Activated T-helper 2 cell treated with anti-CD3 and anti-CD28 coated beads, Interferon-gamma antibody, Interleukin-2, Interleukin-4, amounts not matched to agents 10 μg/mL and 5 μg/mL and 100 μg/mL, durations not matched to agents 14 hours and 24 hours and 36 hours (primary cell): ENCODE results near the gene COBLL1. TPM values are rescaled to one million over a fixed set of nuclear protein-coding genes. Genes with fewer than 3 reads are reported as not detected.

Source experiments
- DNase-seq: peaks from one replicate; pipeline ENCODE4 v3.0.0; 2021; ENCODE audit warnings: low spot score
- H3K27ac Mint-ChIP-seq: one replicate; pipeline ENCODE4 v1.8.0; 2021; ENCODE audit warnings: mixed read lengths
- H3K27me3 Mint-ChIP-seq: one replicate; pipeline ENCODE4 v1.8.0; 2021; ENCODE audit warnings: low read depth, mixed read lengths
- H3K36me3 Mint-ChIP-seq: one replicate; pipeline ENCODE4 v1.8.0; 2021; ENCODE audit warnings: low read depth, mixed read lengths
- H3K4me1 Mint-ChIP-seq: one replicate; pipeline ENCODE4 v1.8.0; 2021; ENCODE audit warnings: low read depth, mixed read lengths
- H3K4me3 Mint-ChIP-seq: one replicate; pipeline ENCODE4 v1.8.0; 2021; ENCODE audit warnings: low read depth, mild to moderate bottlenecking, moderate library complexity, mixed read lengths
- H3K9me3 Mint-ChIP-seq: one replicate; pipeline ENCODE4 v1.8.0; 2021; ENCODE audit warnings: mixed read lengths
- intact Hi-C: fragments of 100-400 bp; cut with micrococcal nuclease; formaldehyde crosslinking; loops from one replicate; pipeline ENCODE4 v1.15.1; 2023
- total RNA-seq: library from RNA; stranded (reverse); gene quantifications from 2 replicates; pipeline ENCODE4 v1.2.3, GENCODE V29; 2022

Gene COBLL1
- total RNA-seq, 1 donor from 2014 or later, result 0.14 TPM

- Mint-ChIP-seq H3K27ac (no peak overlapping the region), H3K4me3 (no peak overlapping the region), H3K4me1 (no peaks in the 10 kb centered on the region), H3K27me3 (no peaks in the 10 kb centered on the region), H3K36me3 (no peaks in the 10 kb centered on the region), H3K9me3 (no peaks in the 10 kb centered on the region)
- intact Hi-C loops, result no loop called here
- DNase-seq, result no peak
Observed at GRCh38 chr2:164677271-164677670, 164.4 kb downstream of the COBLL1 start.

- intact Hi-C loops, result no loop called here
Observed at GRCh38 chr2:164675687-164676086, 165.9 kb downstream of the COBLL1 start.

DNA sequence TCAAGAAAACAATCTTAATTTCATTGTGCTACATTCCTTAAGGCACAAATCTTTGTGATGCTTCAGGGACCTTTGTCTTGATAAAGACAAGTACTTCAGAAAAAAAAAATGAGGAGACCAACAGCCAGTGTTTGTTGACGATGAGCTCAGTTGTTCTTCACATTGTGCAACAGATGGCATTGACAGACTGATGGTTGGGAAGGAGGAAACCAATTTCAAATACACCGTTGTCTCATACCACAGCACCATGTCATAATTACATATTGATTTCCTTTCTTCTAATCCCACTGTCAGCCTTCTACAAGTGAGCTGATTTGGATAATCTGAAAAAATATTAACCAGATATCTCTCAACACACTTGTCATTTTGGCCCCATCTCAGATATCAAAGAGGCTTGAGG lies 166.6 kb downstream of the COBLL1 start:
- Mint-ChIP-seq H3K4me3 (no peak overlapping the region), H3K27me3 (no peaks in the 10 kb centered on the region), H3K9me3 (no peaks in the 10 kb centered on the region), H3K27ac (no peak overlapping the region), H3K36me3 (no peaks in the 10 kb centered on the region), H3K4me1 (no peaks in the 10 kb centered on the region)
- no peak for DNase-seq
- intact Hi-C loops, result no loop called here

More at GRCh38 chr2:164675687-164676086, 165.9 kb downstream of the COBLL1 start:
- no peaks in the 10 kb centered on the region for H3K27me3 Mint-ChIP-seq
- DNase-seq, result no peak
- H3K27ac Mint-ChIP-seq, result no peak overlapping the region
- no peaks in the 10 kb centered on the region for H3K9me3 Mint-ChIP-seq
- H3K4me3 Mint-ChIP-seq, result no peak overlapping the region
- H3K4me1 Mint-ChIP-seq, result no peaks in the 10 kb centered on the region
- no peaks in the 10 kb centered on the region for H3K36me3 Mint-ChIP-seq

DNA sequence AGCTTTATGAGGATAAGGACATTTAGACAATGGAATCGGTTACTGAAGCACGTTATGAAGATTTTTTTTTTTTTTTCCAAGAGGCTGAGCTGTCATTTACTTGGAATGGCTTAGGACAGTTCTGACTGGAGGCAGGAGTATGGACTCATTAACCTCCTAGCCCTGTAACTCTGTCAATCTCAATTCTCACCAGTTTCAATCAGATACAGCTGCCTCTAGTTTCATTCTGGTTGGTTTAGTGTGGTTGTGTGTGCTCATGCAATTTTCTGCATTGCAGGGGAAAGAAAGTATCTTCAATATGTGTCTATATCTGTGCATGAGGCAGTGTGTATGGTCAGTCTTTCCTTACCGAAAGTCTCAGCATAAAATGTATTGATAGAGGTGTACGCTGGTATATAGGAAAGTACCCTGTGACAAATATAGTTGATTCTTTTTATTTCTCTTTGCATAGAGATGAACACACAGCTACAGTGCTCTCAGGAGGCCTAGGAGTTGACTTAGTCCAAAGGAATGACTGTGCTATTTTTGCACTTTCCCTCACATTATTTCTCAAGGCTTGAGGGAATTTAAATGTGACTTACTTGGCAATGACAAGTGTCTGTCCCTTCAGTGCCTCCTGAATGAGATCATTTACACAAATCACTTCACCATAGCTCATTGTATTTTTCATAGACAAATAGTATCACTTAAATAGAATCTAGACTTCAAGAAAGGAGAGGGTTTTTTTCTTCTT lies 169.8 kb downstream of the COBLL1 start:
- H3K27me3 Mint-ChIP-seq, result no peaks in the 10 kb centered on the region

GRCh38 chr2:164669291-164669690 lies 172.3 kb downstream of the COBLL1 start:
- Mint-ChIP-seq H3K4me1 (no peaks in the 10 kb centered on the region), H3K27me3 (no peaks in the 10 kb centered on the region), H3K27ac (no peak overlapping the region), H3K9me3 (no peaks in the 10 kb centered on the region), H3K4me3 (no peak overlapping the region), H3K36me3 (no peaks in the 10 kb centered on the region)
- DNase-seq, result no peak
- intact Hi-C loops, result no loop called here

More for the DNA sequence above, 169.8 kb downstream of the COBLL1 start:
- no peaks in the 10 kb centered on the region for H3K36me3 Mint-ChIP-seq
- H3K4me3 Mint-ChIP-seq, result no peak overlapping the region
- no peak for DNase-seq
- no peaks in the 10 kb centered on the region for H3K9me3 Mint-ChIP-seq
- intact Hi-C loops, result no loop called here
- no peaks in the 10 kb centered on the region for H3K4me1 Mint-ChIP-seq
- no peak overlapping the region for H3K27ac Mint-ChIP-seq

GRCh38 chr2:164667566-164667965 lies 174.1 kb downstream of the COBLL1 start:
- no peak overlapping the region for H3K27ac Mint-ChIP-seq
- H3K27me3 Mint-ChIP-seq, result no peaks in the 10 kb centered on the region
- DNase-seq, result no peak
- no peaks in the 10 kb centered on the region for H3K9me3 Mint-ChIP-seq
- intact Hi-C loops, result no loop called here
- no peak overlapping the region for H3K4me3 Mint-ChIP-seq
- no peaks in the 10 kb centered on the region for H3K36me3 Mint-ChIP-seq
- H3K4me1 Mint-ChIP-seq, result no peaks in the 10 kb centered on the region

- DNase-seq, result no peak
- Mint-ChIP-seq H3K27me3 (no peaks in the 10 kb centered on the region), H3K27ac (no peak overlapping the region), H3K36me3 (no peaks in the 10 kb centered on the region), H3K4me1 (no peaks in the 10 kb centered on the region), H3K9me3 (no peaks in the 10 kb centered on the region), H3K4me3 (no peak overlapping the region)
- intact Hi-C loops, result no loop called here
Observed at GRCh38 chr2:164664070-164664469, 177.6 kb downstream of the COBLL1 start.

- Mint-ChIP-seq H3K9me3 (no peaks in the 10 kb centered on the region), H3K36me3 (no peaks in the 10 kb centered on the region), H3K4me3 (no peak overlapping the region), H3K27me3 (no peaks in the 10 kb centered on the region), H3K4me1 (no peaks in the 10 kb centered on the region), H3K27ac (no peak overlapping the region)
- no peak for DNase-seq
- intact Hi-C loops, result no loop called here
Observed at GRCh38 chr2:164662868-164663631, 178.6 kb downstream of the COBLL1 start.

- H3K4me1 Mint-ChIP-seq, result no peaks in the 10 kb centered on the region
- no peaks in the 10 kb centered on the region for H3K36me3 Mint-ChIP-seq
- no peaks in the 10 kb centered on the region for H3K27me3 Mint-ChIP-seq
- no peak for DNase-seq
- no peak overlapping the region for H3K4me3 Mint-ChIP-seq
- no peak overlapping the region for H3K27ac Mint-ChIP-seq
- intact Hi-C loops, result no loop called here
- H3K9me3 Mint-ChIP-seq, result no peaks in the 10 kb centered on the region
Observed at GRCh38 chr2:164662066-164662465, 179.6 kb downstream of the COBLL1 start.

GRCh38 chr2:164661349-164661748 lies 180.3 kb downstream of the COBLL1 start:
- Mint-ChIP-seq H3K4me3 (no peak overlapping the region), H3K27ac (no peak overlapping the region), H3K36me3 (no peaks in the 10 kb centered on the region), H3K4me1 (no peaks in the 10 kb centered on the region), H3K27me3 (no peaks in the 10 kb centered on the region), H3K9me3 (no peaks in the 10 kb centered on the region)
- intact Hi-C loops, result no loop called here
- DNase-seq, result no peak

- Mint-ChIP-seq H3K4me1 (no peaks in the 10 kb centered on the region), H3K27me3 (no peaks in the 10 kb centered on the region), H3K27ac (no peak overlapping the region), H3K36me3 (no peaks in the 10 kb centered on the region), H3K4me3 (no peak overlapping the region), H3K9me3 (peaks cover 8% of the 10 kb centered on the region)
- no peak for DNase-seq
- intact Hi-C loops, result no loop called here
Observed at GRCh38 chr2:164657129-164657528, 184.5 kb downstream of the COBLL1 start.

DNA sequence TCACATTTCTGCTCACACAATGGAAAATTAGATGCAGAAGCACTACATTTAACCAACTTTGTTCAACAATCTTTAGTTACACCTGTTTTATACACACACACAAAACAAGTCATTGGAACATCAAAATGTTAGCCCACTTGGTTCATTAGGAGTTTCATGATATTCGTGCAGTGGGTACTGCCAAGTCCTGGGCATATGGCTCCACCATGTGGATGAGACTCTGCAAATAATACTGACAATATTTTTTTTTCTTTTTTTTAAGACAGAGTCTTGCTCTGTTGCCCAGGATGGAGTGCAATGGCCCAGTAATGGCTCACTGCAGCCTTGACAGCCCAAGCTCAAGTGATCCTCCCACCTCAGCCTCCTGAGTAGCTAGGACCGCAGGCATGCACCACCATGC lies 185.9 kb downstream of the COBLL1 start:
- H3K27me3 Mint-ChIP-seq, result no peaks in the 10 kb centered on the region
- peaks cover 9% of the 10 kb centered on the region for H3K9me3 Mint-ChIP-seq
- H3K27ac Mint-ChIP-seq, result no peak overlapping the region
- no peak overlapping the region for H3K4me3 Mint-ChIP-seq
- H3K36me3 Mint-ChIP-seq, result no peaks in the 10 kb centered on the region
- intact Hi-C loops, result no loop called here
- no peaks in the 10 kb centered on the region for H3K4me1 Mint-ChIP-seq
- DNase-seq, result no peak

- H3K4me3 Mint-ChIP-seq, result no peak overlapping the region
- intact Hi-C loops, result no loop called here
- no peaks in the 10 kb centered on the region for H3K27me3 Mint-ChIP-seq
- no peak overlapping the region for H3K27ac Mint-ChIP-seq
- no peaks in the 10 kb centered on the region for H3K4me1 Mint-ChIP-seq
- no peaks in the 10 kb centered on the region for H3K36me3 Mint-ChIP-seq
- DNase-seq, result no peak
- H3K9me3 Mint-ChIP-seq, result peaks cover 9% of the 10 kb centered on the region
Observed at GRCh38 chr2:164655336-164655735, 186.3 kb downstream of the COBLL1 start.
